NT2/D1 (cell line): ENCODE data around the gene TMEM60.

Experiments
- YY1 ChIP-seq: IDR thresholded peaks from 2 replicates; pipeline ENCODE4 v1.6.1; 2011; ENCODE audit not compliant: insufficient read length, insufficient read depth
- ZNF274 ChIP-seq: IDR thresholded peaks from 2 replicates; pipeline ENCODE4 v1.6.1; 2011; ENCODE audit warnings: mild to moderate bottlenecking, low read depth, low read length

- no peak for TF ChIP-seq YY1
- TF ChIP-seq ZNF274, result no peak
Measured at GRCh38 chr7:77813180-77813579, 14.9 kb upstream of the TMEM60 start.
